ENCODE data around the gene OBSCN.

The OBSCN gene

GRCh38 chr1:228211531-228212414, 3.9 kb downstream of the OBSCN start:
- Mint-ChIP-seq H3K4me3 (peak overlapping the region; percentile 66), H3K27me3 (ENCODE audit: low read depth) (no peaks in the 10 kb centered on the region), H3K9me3 (no peaks in the 10 kb centered on the region), H3K4me1 (ENCODE audit: low read depth) (no peaks in the 10 kb centered on the region), H3K27ac (no peak overlapping the region), H3K36me3 (ENCODE audit: low read depth) (no peaks in the 10 kb centered on the region)

GRCh38 chr1:228212415-228212965, 4.6 kb downstream of the OBSCN start:
- no peaks in the 10 kb centered on the region for H3K36me3 Mint-ChIP-seq (ENCODE audit: low read depth)
- no peaks in the 10 kb centered on the region for H3K9me3 Mint-ChIP-seq
- H3K4me1 Mint-ChIP-seq (ENCODE audit: low read depth): no peaks in the 10 kb centered on the region
- H3K4me3 Mint-ChIP-seq: no peak overlapping the region
- no peak overlapping the region for H3K27ac Mint-ChIP-seq
- no peaks in the 10 kb centered on the region for H3K27me3 Mint-ChIP-seq (ENCODE audit: low read depth)

- H3K9me3 Mint-ChIP-seq: no peaks in the 10 kb centered on the region
- no peaks in the 10 kb centered on the region for H3K4me1 Mint-ChIP-seq (ENCODE audit: low read depth)
- peak overlapping the region; percentile 88 for H3K4me3 Mint-ChIP-seq
- H3K36me3 Mint-ChIP-seq (ENCODE audit: low read depth): no peaks in the 10 kb centered on the region
- peak overlapping the region; percentile 87 for H3K27ac Mint-ChIP-seq
- H3K27me3 Mint-ChIP-seq (ENCODE audit: low read depth): no peaks in the 10 kb centered on the region
Observed at GRCh38 chr1:228212966-228213844, 5.4 kb downstream of the OBSCN start.

- no peaks in the 10 kb centered on the region for H3K9me3 Mint-ChIP-seq
- H3K36me3 Mint-ChIP-seq (ENCODE audit: low read depth): no peaks in the 10 kb centered on the region
- no peaks in the 10 kb centered on the region for H3K4me1 Mint-ChIP-seq (ENCODE audit: low read depth)
- peak overlapping the region; percentile 74 for H3K4me3 Mint-ChIP-seq
- H3K27ac Mint-ChIP-seq: no peak overlapping the region
- no peaks in the 10 kb centered on the region for H3K27me3 Mint-ChIP-seq (ENCODE audit: low read depth)
Observed at GRCh38 chr1:228213917-228214808, 6.3 kb downstream of the OBSCN start.

GRCh38 chr1:228214921-228215662, 7.2 kb downstream of the OBSCN start:
- Mint-ChIP-seq H3K27me3 (ENCODE audit: low read depth) (no peaks in the 10 kb centered on the region), H3K9me3 (no peaks in the 10 kb centered on the region), H3K27ac (no peak overlapping the region), H3K4me3 (peak overlapping the region; percentile 42), H3K4me1 (ENCODE audit: low read depth) (no peaks in the 10 kb centered on the region), H3K36me3 (ENCODE audit: low read depth) (peaks cover under 1% of the 10 kb centered on the region)

GRCh38 chr1:228215663-228216116, 7.8 kb downstream of the OBSCN start:
- no peak overlapping the region for H3K4me3 Mint-ChIP-seq
- no peaks in the 10 kb centered on the region for H3K4me1 Mint-ChIP-seq (ENCODE audit: low read depth)
- peak overlapping the region; percentile 17 for H3K27ac Mint-ChIP-seq
- peaks cover 2% of the 10 kb centered on the region for H3K36me3 Mint-ChIP-seq (ENCODE audit: low read depth)
- H3K27me3 Mint-ChIP-seq (ENCODE audit: low read depth): no peaks in the 10 kb centered on the region
- H3K9me3 Mint-ChIP-seq: no peaks in the 10 kb centered on the region

GRCh38 chr1:228216371-228217320, 8.8 kb downstream of the OBSCN start:
- H3K27me3 Mint-ChIP-seq (ENCODE audit: low read depth): no peaks in the 10 kb centered on the region
- no peaks in the 10 kb centered on the region for H3K9me3 Mint-ChIP-seq
- no peak overlapping the region for H3K27ac Mint-ChIP-seq
- no peak overlapping the region for H3K4me3 Mint-ChIP-seq
- H3K4me1 Mint-ChIP-seq (ENCODE audit: low read depth): no peaks in the 10 kb centered on the region
- peaks cover 2% of the 10 kb centered on the region for H3K36me3 Mint-ChIP-seq (ENCODE audit: low read depth)

GRCh38 chr1:228217551-228218344, 9.9 kb downstream of the OBSCN start:
- Mint-ChIP-seq H3K36me3 (ENCODE audit: low read depth) (peaks cover 2% of the 10 kb centered on the region), H3K9me3 (no peaks in the 10 kb centered on the region), H3K27me3 (ENCODE audit: low read depth) (no peaks in the 10 kb centered on the region), H3K4me1 (ENCODE audit: low read depth) (no peaks in the 10 kb centered on the region), H3K4me3 (no peak overlapping the region), H3K27ac (no peak overlapping the region)

GRCh38 chr1:228218513-228219244, 10.8 kb downstream of the OBSCN start:
- Mint-ChIP-seq H3K27me3 (ENCODE audit: low read depth) (no peaks in the 10 kb centered on the region), H3K4me1 (ENCODE audit: low read depth) (no peaks in the 10 kb centered on the region), H3K36me3 (ENCODE audit: low read depth) (peaks cover 3% of the 10 kb centered on the region), H3K27ac (no peak overlapping the region), H3K9me3 (no peaks in the 10 kb centered on the region), H3K4me3 (no peak overlapping the region)

- Mint-ChIP-seq H3K4me1 (ENCODE audit: low read depth) (no peaks in the 10 kb centered on the region), H3K36me3 (ENCODE audit: low read depth) (peaks cover 3% of the 10 kb centered on the region), H3K27me3 (ENCODE audit: low read depth) (no peaks in the 10 kb centered on the region), H3K27ac (no peak overlapping the region), H3K9me3 (peaks cover 2% of the 10 kb centered on the region), H3K4me3 (no peak overlapping the region)
Observed at GRCh38 chr1:228219245-228219961, 11.6 kb downstream of the OBSCN start.
